ENCODE results near the gene RIMKLB. TPM values are rescaled to one million over a fixed set of nuclear protein-coding genes. Genes with fewer than 3 reads are reported as not detected.

RIMKLB gene
- total RNA-seq, 1 experiment from 2014 or later, result 0.39 TPM

DNA sequence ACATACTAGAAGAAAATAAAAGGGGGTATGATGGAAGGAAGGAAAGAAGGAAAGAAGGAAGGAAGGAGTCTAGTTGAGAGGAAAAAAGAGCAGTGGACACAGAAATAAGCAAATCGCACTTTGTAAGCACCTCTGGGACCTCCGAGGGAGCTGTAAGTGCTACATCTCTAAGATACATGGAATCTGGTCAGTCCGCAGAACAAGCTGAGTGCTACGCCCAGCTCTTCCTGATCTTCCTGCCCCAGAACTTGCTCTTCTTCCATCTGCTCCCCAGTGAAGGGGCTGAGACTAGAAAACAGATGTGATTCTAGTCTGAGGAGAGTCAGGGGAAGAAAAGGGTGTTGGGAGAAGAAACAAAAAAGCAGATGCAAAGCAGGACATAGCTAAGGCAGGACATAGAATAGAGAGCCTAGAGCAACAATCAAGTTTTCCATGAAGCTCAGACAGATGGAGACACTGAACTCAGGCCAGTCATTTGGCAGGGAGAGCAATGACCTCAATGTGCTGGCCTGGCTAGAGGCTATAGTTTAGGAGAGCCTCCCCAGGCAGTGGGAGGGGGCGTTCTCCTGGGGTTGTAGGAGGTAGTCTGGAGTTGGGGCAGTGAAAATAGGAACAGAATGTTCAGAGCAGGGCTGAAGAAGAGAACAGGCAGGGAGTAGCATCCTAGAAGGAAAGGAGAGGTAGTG, 33.4 kb upstream of the RIMKLB start:
- no peaks in the 10 kb centered on the region for H3K79me2 ChIP-seq (ENCODE audit: insufficient read depth, low read length)
- peaks cover 16% of the 10 kb centered on the region for H3K27me3 ChIP-seq (ENCODE audit: insufficient read depth, low read length)
- no peak overlapping the region for H3K4me3 ChIP-seq (replicated peaks in 1 of 2; ENCODE audit: low read depth in 1 of 2, low read length in 2 of 2)
- H3K9ac ChIP-seq (ENCODE audit: low read length), result no peak overlapping the region
- no peak for ATAC-seq
- no peaks in the 10 kb centered on the region for H4K20me1 ChIP-seq (ENCODE audit: insufficient read depth)
- CTCF ChIA-PET, result no interaction called here
- TF ChIP-seq, protein P1, sequence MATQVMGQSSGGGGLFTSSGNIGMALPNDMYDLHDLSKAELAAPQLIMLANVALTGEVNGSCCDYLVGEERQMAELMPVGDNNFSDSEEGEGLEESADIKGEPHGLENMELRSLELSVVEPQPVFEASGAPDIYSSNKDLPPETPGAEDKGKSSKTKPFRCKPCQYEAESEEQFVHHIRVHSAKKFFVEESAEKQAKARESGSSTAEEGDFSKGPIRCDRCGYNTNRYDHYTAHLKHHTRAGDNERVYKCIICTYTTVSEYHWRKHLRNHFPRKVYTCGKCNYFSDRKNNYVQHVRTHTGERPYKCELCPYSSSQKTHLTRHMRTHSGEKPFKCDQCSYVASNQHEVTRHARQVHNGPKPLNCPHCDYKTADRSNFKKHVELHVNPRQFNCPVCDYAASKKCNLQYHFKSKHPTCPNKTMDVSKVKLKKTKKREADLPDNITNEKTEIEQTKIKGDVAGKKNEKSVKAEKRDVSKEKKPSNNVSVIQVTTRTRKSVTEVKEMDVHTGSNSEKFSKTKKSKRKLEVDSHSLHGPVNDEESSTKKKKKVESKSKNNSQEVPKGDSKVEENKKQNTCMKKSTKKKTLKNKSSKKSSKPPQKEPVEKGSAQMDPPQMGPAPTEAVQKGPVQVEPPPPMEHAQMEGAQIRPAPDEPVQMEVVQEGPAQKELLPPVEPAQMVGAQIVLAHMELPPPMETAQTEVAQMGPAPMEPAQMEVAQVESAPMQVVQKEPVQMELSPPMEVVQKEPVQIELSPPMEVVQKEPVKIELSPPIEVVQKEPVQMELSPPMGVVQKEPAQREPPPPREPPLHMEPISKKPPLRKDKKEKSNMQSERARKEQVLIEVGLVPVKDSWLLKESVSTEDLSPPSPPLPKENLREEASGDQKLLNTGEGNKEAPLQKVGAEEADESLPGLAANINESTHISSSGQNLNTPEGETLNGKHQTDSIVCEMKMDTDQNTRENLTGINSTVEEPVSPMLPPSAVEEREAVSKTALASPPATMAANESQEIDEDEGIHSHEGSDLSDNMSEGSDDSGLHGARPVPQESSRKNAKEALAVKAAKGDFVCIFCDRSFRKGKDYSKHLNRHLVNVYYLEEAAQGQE (IDR thresholded peaks at IDR 0.05; ENCODE audit: low read depth), result no peak
- TF ChIP-seq CEBPB (IDR thresholded peaks at IDR 0.05; ENCODE audit: low read depth) (no peak), TCF7L2 (IDR thresholded peaks at IDR 0.05; ENCODE audit: borderline replicate concordance, extremely low read depth, insufficient read depth, insufficient read length) (no peak), YY1 (IDR thresholded peaks at IDR 0.05; ENCODE audit: extremely low read depth, insufficient replicate concordance, low read depth, low read length) (no peak), SRF (IDR thresholded peaks at IDR 0.05; ENCODE audit: low read depth) (no peak), SP1 (IDR thresholded peaks at IDR 0.05; ENCODE audit: low read depth) (no peak), CBX3 (IDR thresholded peaks at IDR 0.05; ENCODE audit: low read depth) (no peak), SIN3A (IDR thresholded peaks at IDR 0.05; ENCODE audit: low read depth) (no peak), POLR2AphosphoS5 (IDR thresholded peaks at IDR 0.05; ENCODE audit: low read depth, low read length) (no peak), RAD21 (IDR thresholded peaks at IDR 0.05; ENCODE audit: low read depth) (no peak), FOSL1 (IDR thresholded peaks at IDR 0.05; ENCODE audit: low read depth) (no peak)
- TF ChIP-seq, protein P2, sequence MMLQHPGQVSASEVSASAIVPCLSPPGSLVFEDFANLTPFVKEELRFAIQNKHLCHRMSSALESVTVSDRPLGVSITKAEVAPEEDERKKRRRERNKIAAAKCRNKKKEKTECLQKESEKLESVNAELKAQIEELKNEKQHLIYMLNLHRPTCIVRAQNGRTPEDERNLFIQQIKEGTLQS (IDR thresholded peaks at IDR 0.05), result no peak
- no peak for DNase-seq (ENCODE audit: low read depth, low spot score)
- H3K4me1 ChIP-seq (ENCODE audit: control insufficient read depth in 1 of 2, insufficient read depth in 2 of 2, low read length in 2 of 2), result no peaks in the 10 kb centered on the region
- intact Hi-C loops (cut with micrococcal nuclease), result no loop called here
- POLR2A ChIA-PET, result no interaction called here
- no peaks in the 10 kb centered on the region for H3K9me2 ChIP-seq (ENCODE audit: insufficient read depth)
- RAD21 ChIA-PET (ENCODE audit: low non-redundant PET in 1 of 2, low total read pairs in 2 of 2, uncharacterized antibody in 2 of 2, unreplicated experiment in 2 of 2), result no interaction called here
- no peaks in the 10 kb centered on the region for H3K36me3 ChIP-seq (ENCODE audit: control insufficient read depth in 1 of 2, insufficient read depth in 2 of 2, low read length in 2 of 2)
- no peak overlapping the region for H3K27ac ChIP-seq (ENCODE audit: low read depth, low read length)
- H3K9me3 ChIP-seq (ENCODE audit: control insufficient read depth in 1 of 2, insufficient read depth in 1 of 2, low read depth in 1 of 2, low read length in 2 of 2), result no peaks in the 10 kb centered on the region
- no peak overlapping the region for H3K4me2 ChIP-seq (ENCODE audit: low read length)
- no peak overlapping the region for H2AFZ ChIP-seq (ENCODE audit: low read depth, low read length, poor library complexity, severe bottlenecking)
- BruUV-seq (replicated peaks), result no TSS peak

All from HCT116 (cell line).